ENCODE data around the gene ATP6V1G1.

Gene ATP6V1G1

DNA sequence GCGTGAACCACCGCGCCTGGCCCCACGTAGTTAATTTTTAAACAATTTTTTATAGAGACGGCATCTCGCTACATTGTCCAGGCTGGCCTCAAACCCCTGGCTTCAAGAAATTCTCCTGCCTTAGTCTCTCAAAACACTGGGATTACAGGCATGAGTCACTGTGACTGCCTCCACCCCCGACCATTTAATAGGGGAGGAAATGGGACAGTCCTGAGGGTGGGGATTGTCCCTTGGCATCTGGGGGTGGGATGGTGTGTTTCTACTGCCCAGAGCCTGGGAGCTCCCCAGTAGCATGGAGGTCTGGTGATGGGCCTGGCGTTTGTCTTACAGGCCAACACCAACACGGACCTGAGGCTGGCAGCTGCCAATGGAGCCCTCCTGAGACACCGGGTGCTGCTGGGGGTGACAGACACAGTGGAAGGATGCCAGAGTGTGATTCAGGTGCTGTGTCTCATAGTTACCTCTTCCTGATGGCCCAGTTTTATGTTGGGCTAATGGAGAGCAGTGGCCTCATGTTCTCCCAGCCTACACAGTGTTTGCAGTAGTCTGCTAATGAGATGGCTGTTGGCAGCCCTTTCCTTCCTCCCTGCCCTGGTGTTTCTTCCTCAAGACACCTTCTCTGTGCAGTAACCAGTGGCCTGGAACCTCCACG lies 46.0 kb downstream of the ATP6V1G1 start:
- Histone ChIP-seq H3K27me3 (no peaks in the 10 kb centered on the region), H3K4me1 (no peaks in the 10 kb centered on the region), H3K9me3 (no peaks in the 10 kb centered on the region), H3K4me3 (ENCODE audit: low read depth, low read length) (no peak overlapping the region), H3K36me3 (peaks cover 10% of the 10 kb centered on the region)
- no peak for DNase-seq
- TF ChIP-seq, protein P1, sequence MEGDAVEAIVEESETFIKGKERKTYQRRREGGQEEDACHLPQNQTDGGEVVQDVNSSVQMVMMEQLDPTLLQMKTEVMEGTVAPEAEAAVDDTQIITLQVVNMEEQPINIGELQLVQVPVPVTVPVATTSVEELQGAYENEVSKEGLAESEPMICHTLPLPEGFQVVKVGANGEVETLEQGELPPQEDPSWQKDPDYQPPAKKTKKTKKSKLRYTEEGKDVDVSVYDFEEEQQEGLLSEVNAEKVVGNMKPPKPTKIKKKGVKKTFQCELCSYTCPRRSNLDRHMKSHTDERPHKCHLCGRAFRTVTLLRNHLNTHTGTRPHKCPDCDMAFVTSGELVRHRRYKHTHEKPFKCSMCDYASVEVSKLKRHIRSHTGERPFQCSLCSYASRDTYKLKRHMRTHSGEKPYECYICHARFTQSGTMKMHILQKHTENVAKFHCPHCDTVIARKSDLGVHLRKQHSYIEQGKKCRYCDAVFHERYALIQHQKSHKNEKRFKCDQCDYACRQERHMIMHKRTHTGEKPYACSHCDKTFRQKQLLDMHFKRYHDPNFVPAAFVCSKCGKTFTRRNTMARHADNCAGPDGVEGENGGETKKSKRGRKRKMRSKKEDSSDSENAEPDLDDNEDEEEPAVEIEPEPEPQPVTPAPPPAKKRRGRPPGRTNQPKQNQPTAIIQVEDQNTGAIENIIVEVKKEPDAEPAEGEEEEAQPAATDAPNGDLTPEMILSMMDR (IDR thresholded peaks at IDR 0.05; ENCODE audit: low read depth, low read length), result no peak

DNA sequence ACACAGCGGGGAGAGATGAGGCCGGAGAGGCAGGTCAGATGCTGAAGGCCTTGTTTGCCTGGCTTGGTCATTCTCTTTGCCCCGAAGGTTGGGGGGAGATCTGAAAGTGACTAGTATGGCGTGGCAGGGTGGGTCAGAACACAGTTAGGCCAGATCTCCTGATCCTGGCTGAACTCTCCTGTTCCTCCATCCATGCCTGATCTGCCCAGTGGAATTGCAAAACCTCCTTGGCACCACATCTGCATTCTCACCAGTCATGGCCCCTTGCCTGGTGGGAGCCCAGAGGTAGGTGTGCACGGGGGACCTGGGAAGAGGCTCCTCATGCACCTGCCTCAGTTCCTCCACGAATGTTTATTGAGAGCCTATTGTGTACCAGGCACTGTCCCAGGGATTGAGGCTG lies 46.8 kb downstream of the ATP6V1G1 start:
- Histone ChIP-seq H3K4me3 (ENCODE audit: low read depth, low read length) (no peak overlapping the region), H3K4me1 (no peaks in the 10 kb centered on the region), H3K36me3 (peaks cover 13% of the 10 kb centered on the region), H3K27me3 (no peaks in the 10 kb centered on the region), H3K9me3 (no peaks in the 10 kb centered on the region)
- no peak for DNase-seq
- TF ChIP-seq, protein P1 (IDR thresholded peaks at IDR 0.05; ENCODE audit: low read depth, low read length), result no peak

DNA sequence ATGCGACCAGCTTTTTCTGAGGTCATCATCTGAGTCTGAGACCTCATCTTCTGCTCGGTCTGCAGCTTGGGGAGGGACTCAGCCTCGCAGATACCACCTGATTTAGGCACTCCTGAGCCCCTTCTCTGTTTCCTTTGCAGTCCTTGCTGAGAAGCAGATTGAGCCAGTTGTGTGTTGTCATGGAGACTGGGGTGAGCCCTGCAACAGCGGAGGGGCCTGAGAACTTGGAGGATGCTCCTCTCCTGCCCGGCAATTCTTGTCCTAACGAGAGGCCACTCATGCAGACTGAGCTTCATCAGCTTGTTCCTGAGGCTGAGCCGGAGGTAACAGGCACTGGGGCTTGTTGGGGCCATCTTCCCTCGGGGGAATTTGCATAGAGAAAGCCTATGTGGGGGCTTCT lies 50.8 kb downstream of the ATP6V1G1 start:
- TF ChIP-seq, protein P1 (IDR thresholded peaks at IDR 0.05; ENCODE audit: low read depth, low read length), result no peak
- no peaks in the 10 kb centered on the region for H3K27me3 ChIP-seq
- H3K4me1 ChIP-seq, result no peaks in the 10 kb centered on the region
- H3K36me3 ChIP-seq, result peaks cover 7% of the 10 kb centered on the region
- H3K9me3 ChIP-seq, result no peaks in the 10 kb centered on the region
- H3K4me3 ChIP-seq (ENCODE audit: low read depth, low read length), result no peak overlapping the region
- DNase-seq, result no peak

DNA sequence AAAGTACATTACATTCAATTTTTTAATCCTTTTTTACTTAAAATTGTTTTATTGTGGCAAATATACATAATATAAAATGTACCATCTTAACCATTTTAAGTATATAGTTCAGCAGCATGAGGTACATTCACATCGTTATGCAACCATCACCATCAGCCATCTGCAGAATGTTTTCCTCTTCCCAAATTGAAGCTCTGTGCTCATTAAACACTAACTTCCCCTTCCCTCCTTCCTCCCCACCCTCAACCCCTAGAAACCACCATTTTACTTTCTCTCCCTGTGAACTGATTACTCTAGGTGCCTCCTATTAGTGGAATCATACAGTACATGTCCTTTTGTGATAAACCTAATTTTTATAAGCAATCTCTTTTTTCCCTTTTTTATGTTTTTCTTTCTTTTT lies 54.4 kb downstream of the ATP6V1G1 start:
- peaks cover 23% of the 10 kb centered on the region for H3K36me3 ChIP-seq
- TF ChIP-seq, protein P1 (IDR thresholded peaks at IDR 0.05; ENCODE audit: low read depth, low read length), result no peak
- no peak for DNase-seq
- no peaks in the 10 kb centered on the region for H3K4me1 ChIP-seq
- H3K27me3 ChIP-seq, result no peaks in the 10 kb centered on the region
- no peak overlapping the region for H3K4me3 ChIP-seq (ENCODE audit: low read depth, low read length)
- no peaks in the 10 kb centered on the region for H3K9me3 ChIP-seq

DNA sequence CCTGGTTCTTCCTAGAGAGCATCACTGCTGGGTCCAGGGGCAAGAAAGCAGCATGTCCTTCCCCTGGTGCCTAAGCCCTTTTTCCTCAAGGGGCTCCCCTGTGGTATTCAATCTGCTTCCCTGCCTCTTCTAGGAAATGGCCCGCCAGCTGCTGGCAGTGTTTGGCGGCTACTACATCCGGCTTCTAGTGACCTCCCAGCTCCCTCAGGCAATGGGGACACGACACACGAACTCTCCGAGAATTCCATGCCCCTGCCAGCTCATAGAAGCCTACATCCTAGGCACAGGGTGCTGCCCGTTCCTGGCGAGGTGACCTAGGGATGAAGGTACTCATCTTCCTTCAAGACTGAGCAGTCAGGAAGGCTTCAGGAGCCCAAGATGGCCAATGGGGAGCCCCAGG lies 55.4 kb downstream of the ATP6V1G1 start:
- peaks cover 23% of the 10 kb centered on the region for H3K36me3 ChIP-seq
- TF ChIP-seq, protein P1 (IDR thresholded peaks at IDR 0.05; ENCODE audit: low read depth, low read length), result no peak
- H3K9me3 ChIP-seq, result no peaks in the 10 kb centered on the region
- no peaks in the 10 kb centered on the region for H3K4me1 ChIP-seq
- H3K4me3 ChIP-seq (ENCODE audit: low read depth, low read length), result no peak overlapping the region
- no peak for DNase-seq
- no peaks in the 10 kb centered on the region for H3K27me3 ChIP-seq

DNA sequence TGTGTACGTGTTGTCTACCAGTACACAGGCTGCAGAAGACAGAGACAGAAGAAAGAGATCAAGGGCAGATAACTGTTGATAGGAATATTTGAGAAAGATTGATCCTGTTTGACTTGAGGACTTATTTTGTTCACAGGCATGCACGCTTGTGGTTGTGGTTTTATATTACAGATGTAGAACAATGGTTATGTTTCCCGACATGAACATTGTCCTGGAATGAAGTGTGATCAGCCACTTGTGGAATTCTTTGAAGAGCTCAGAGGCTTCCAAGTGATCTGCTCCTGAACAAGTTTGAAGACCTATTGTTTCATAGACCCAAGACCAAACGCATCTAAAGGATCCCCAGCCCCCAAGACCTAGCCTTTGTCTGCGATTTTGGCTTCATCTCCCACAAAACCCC lies 56.3 kb downstream of the ATP6V1G1 start:
- no peaks in the 10 kb centered on the region for H3K9me3 ChIP-seq
- H3K4me1 ChIP-seq, result no peaks in the 10 kb centered on the region
- DNase-seq, result no peak
- no peak overlapping the region for H3K4me3 ChIP-seq (ENCODE audit: low read depth, low read length)
- peaks cover 23% of the 10 kb centered on the region for H3K36me3 ChIP-seq
- H3K27me3 ChIP-seq, result no peaks in the 10 kb centered on the region
- TF ChIP-seq, protein P1 (IDR thresholded peaks at IDR 0.05; ENCODE audit: low read depth, low read length), result no peak

All from BE2C (cell line).